ENCODE measurements around the gene DCLK1.
A peak's percentile ranks its signal among the peaks of the same experiment; 100 is the strongest.

DCLK1 gene

DNA sequence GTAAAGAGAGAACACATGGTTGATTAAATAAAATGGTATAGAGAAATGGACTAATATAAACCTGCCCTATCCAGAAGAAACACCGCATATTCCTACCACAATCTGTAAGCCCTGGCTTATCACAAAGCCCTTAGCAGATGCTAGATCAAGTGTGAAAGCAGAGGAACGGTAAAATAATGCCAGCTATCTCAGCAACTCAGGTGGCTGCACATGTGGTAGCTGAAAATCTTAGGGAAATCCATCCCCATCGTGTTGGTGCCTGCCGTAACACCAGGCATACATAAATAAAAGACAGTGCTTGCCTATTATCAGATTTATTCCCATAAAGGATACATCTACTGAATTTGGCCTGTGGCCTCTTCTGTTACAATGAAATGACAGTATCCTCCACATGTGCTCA is 350.6 kb downstream of the DCLK1 start:
- DNase-seq: no peak

DNA sequence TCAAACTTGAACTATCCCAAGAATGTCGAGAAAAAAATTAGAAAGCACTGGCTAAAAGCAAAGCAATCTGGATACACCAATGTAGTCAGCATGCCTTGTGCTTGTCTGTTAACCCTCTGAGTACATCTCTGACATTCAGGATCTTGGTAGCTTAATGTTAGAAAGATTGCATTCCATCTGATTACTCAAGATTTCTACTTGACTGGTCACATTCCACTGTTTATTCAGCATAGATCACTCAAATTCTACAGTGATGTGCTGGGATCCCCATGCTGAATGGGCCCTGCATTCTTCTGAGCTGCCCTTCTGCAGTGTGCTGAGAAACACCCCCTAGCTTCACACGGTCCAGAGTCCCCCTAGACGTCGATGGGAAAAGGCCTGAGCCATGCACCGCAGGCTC is 359.3 kb downstream of the DCLK1 start:
- DNase-seq: peak; percentile 98

DNA sequence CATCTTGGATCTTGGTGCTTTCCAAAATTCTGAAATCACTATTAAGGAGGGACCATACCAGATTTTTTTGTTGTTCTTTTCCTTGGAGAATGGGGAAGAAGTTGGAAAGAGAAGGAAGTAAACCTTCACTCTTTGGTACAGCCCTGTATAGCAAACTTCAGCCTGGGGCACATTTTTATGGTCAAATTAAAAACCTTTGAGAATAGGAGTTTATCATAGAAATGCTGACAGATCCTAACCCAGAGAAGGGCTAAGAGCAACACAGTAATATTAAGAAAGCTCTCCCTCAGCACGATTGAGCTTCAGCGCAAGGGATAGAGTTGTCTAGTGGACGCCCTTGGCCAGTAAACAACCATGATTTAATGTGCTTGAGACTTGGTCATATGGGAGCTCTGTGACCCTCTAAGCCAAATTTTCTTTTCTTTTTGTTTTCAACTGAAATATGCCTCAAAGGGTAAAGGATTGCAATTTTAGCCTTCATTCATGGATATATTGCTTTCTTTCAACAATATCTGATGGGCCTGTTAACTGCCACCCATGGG is 360.4 kb downstream of the DCLK1 start:
- no peak for DNase-seq

DNA sequence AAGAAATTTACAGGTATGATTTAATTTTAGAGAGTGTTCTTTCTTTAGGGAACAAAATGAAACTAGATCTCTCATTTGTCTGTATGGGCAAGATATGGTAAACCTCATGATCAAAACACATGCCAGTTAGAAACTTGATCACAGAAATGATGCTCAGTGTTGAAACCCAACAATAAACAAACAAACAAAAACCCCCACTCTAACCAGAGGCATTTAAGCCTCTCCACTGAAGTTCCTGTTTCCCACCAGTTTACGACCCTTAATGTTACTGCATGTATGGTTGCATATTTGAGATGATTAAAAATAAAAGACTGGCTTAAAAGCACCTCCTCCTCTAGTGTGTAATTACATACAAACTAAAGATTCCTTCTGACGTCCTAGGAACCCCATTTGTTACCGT is 361.4 kb downstream of the DCLK1 start:
- no peak for DNase-seq

DNA sequence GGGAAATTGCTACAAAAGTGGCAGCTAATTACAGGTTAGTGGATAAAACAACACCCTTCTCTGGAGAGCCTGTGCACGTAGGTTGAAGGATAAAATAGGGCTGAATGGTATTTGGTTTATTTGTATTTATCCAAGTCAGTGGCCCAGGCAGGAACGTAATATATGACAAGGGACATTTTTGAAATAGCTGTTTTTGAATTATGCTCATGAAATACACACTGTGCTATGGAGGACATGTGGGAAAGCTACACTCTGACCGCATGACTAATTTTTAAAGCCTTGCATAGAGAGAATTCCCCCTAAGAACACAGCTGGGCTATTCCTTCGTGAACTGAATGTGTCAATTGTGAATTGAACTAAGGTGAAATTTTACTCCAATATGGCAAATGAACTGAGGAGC is 362.6 kb downstream of the DCLK1 start:
- peak; percentile 86 for DNase-seq

DNA sequence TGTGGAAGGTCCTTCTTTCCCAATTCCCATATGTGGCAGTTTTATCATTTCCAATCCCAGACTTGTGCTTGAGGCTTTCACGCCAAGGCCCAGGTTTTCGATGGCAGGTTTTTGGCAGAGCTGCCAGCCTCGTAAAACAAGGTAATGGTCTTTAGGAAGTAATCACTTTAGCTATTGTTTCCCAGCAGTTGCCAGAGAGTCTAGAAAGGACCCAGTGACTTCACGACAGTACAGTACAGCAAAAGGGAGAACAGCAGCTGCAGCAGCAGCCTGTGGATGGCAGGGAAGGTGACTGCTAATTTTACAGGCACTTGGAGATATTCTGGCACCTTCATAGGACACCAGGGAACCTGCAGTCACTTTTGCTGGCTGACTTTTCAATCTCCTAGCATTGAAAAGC is 363.1 kb downstream of the DCLK1 start:
- DNase-seq: no peak

DNA sequence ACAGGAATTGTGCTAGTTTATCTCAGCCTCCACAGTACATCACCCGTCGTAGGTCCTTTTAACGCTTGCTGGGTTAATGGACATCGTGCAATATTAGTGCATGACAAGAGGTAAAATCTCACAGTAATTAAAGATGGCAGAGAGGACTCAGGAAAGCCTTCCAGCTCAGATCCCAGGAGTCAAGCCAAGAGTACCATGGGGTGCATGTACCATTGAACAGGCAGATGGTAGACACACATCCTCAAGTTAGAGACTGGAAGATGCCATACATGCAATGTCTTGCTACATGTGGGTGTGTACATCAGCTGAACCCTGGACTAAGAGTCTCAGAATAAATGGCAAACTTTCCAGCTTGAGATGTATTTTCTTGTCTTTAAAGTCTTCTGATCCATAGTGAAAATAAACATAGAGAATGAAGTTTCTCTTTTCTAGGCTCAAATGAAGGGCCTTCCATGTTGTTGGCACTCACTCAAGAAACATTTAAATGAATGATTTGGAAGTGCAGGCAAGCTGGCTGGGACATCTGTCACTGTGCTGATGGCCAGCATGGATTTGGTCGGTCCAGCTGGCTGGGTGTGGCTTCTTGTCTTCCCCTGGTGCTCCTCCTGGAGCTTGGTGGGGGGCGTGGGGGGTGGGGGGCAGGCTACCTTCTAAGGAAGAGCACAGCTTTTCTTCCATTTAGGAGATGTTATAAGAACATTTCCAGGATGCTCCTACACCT is 363.8 kb downstream of the DCLK1 start:
- no peak for DNase-seq

DNA sequence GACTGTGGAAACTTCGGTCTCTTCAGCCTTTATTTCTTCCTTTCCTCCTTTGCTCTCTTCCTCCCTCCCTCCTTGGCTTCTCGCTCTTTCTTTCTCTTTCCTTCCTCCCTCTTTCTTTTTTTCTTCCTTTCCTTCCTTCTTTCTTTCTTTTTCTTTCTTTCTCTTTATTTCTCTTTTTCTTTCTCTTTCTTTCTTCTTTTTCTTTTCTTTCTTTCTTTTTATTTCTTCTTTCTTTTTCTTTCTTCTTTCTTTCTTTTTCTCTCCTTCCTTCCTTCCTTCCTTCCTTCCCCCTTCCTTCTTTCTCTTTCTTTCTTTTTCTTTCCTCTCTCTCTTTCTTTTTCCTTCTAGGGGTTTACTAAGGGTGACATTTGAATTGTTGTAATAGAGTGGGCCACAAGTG is 364.5 kb downstream of the DCLK1 start:
- no peak for DNase-seq

DNA sequence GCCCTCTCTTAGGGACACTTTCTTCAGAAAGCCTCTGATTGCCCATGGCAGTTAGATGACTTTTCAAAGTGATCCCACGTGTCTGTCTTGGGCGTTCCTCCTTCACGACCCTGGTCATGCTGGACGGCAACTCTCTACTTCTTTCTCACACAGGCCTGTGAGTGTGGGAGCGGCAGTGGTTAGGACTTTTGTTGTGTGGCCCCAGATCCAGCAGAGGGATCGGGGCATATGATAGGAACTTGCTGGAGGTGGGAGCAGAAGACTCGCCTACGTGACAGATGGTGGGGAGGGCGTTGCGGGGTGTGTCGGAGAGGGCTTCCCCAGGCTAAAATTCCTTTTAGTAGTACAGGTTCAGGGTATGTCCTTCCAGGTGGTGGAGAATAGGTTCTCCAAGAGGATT is 365.2 kb downstream of the DCLK1 start:
- DNase-seq: no peak

DNA sequence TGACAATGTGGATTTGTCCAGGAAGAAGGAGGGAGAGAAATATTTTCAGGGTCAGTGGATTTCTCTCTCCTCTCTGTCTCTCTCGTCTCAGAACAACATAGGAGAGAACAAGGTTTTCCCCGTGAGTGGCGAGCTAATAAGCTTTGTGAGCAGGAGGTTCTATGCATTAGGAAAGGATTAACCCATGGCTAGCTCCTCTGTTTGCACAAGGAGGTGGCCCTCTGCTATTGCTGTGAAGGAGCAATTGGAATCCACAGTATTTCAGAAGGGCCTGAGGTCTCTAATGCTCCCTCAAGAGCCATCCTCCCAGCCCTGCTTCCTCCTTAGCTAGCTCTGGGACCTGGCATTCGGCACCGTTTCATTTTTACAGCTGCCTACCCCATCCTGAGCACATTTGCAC is 365.8 kb downstream of the DCLK1 start:
- DNase-seq: no peak

DNA sequence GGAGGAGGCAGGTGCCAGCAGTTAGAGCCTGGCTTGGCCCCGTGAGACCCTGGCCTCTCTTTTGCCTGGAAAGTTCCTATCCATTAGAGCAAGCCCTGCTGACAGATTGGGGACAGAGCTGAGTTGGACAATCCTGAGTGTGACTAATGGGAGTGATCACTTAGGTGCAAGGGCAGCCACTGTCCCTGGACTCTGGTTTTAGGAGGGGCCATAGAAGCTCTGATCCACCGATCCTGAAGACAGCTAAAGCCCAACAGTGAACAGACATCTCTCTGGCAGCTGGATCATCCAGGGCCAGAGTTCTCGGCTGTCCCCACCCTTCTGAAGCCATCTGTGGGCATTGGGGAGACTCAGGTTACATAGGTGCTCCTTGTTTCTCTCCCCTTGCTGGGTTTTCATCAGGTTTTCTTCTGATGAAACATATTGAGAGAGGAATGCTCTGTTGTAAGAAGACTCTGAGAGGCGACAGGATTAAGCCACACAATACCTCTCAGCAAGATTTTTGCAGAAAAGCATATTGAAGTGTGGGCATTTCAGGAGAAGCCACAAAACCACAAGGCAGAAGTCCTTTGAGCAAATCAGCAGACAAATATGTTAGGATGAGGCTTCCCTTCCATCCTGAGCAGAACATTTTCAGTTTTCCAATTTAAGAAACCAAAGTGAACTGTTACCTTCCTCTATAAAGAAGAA is 366.7 kb downstream of the DCLK1 start:
- DNase-seq: peak; percentile 89

DNA sequence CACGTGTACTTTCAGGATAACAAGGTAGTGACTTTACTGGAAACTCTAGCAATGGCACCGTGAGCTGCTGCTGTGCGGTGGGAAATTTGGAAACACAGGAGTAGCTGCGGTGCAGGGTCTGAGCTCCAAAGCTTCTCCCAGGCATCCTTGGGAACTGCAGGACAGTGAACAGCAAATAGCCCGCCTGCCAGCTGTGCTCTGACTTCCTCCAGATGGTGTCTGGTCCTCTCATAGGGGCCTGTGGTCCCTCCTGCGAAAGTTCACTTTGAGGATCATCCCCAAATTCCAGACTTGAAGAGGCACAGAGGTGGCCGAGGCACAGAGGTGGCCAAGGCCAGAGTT is 367.4 kb downstream of the DCLK1 start:
- no peak for DNase-seq

DNA sequence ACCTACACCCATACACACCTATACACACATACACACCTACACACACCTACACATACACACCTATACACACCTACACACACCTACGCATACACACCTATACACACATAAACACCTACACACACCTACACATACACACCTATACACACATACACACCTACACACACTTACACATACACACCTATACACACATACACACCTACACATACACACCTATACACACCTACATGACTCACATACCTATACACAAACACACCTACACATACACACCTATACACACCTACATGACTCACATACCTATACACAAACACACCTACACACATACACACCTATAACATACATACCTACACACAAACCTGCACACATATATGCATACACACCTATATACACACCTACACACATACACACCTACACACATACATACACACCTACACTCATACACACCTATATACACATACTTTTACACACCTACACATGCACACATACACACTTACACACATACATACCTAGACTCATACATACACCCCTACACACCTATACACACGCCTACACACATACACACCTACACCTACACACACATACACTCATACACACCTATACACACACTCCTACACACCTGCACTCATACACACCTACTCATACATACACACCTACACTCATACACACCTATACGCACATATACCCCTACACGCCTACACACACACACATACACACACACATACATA is 368.0 kb downstream of the DCLK1 start:
- DNase-seq: no peak

DNA sequence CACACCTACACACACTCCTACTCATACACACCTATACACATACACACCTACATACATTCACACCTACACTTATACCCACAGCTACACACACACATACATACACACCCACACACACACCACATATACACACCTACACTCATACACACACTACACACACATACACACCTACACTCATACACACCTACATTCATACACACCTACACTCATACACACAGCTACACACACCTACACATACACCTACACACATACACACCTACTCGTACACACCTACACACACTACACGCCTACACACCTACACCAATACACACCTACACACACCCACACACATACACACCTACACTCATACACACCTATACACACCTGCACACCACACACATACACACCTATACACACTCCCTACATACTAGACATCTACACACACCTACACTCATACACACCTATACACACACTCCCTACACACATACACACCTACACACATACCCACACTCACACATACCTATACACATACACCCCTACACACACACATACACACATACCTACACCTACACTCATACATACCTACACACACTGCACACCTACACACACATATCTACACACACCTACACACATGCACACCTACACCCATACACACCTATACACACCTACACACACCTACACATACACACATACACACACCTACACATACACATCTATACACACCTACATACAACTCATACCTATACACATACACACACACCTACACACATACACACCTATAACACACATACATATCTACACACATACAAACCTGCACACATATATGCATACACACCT is 369.5 kb downstream of the DCLK1 start:
- DNase-seq: no peak

DNA sequence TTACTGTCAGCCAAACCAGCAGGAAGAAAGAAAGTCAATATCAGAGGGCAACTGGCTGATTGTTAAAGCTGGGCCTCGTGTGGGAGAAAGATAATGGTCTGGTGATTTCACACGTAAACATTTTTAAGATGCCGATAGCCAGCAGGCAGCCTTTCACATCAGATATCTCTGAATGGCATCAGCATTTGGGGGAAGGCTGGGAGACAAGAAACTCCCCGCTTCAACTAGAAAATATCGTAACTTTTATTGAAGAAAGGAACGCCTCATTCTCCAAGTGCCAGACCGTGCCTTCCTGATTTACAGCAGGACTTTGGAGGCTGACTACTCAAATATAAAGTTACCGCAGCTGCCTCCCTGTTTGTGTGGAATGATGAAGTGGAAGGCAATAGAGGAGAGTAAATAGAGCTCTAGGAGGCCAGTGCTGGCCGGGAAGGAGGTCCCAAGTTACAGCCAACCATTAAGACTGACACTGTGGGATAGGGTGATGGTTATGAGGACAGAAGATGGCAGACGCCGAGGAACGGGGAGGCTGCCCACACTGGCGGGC is 370.4 kb downstream of the DCLK1 start:
- no peak for DNase-seq

DNA sequence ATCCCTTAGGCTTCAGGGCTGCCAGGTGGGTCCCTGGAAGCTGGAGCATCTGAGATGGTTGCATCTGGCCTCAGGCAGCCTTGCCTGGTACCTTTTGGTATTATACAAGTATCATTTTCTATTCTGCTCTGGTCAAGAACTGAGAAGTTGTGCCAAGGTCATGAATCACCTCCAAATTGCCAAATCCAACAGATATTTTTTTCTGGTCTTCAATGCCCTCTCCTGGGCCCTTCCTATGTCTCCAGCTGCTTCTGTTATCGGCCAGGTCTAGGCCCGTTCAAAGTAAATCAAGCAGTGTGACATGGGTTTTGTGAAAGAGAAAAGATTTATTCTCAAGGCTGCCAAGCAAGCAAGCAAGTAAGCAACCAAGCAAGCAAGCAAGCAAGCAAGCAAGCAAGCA is 383.6 kb downstream of the DCLK1 start:
- DNase-seq: no peak

DNA sequence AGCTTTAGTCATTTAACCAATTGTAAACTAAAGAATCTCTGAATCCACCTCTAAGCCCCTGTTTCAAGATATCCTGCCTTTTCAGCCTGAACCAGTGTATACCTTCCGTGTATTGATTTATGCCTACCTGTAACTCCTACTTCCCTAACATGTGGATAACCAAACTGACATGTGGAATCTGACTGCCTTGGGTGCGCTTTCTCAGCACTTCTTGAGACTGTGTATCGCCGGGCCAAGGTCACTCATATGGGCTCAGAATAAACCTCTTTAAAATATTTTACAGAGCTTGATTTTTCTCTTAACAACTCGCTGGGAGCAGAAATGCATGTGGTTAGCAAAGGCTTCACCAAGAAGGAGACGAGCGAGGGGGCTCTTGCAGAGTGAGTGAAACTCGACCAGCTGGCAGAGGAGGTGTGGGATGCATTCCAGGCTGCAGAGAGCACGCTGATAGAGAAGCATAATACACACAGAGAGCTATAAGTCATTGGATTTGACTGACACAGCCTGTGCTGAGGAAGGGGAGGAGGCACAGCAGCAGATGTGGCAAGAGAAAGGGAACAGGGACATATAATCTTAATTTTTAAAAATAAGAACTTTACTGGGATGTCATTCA is 386.5 kb downstream of the DCLK1 start:
- peak; percentile 37 for DNase-seq

DNA sequence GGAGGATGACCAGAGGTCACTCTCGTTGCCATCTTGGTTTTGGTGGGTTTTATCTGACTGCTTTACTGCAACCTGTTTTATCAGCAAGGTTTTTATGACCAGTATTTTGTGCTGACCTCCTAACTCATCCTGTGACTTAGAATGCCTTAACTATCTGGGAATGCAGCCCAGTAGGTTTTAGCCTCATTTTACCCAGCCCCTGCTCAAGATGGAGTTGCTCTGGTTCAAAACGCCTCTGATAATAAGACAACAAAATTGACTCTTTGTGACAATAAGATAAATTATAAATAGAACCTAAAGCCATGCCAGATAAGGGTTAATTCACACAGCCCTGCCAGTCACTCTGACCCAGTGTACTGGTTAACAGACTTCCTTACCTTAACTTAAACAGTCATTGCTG is 387.0 kb downstream of the DCLK1 start:
- DNase-seq: no peak

DNA sequence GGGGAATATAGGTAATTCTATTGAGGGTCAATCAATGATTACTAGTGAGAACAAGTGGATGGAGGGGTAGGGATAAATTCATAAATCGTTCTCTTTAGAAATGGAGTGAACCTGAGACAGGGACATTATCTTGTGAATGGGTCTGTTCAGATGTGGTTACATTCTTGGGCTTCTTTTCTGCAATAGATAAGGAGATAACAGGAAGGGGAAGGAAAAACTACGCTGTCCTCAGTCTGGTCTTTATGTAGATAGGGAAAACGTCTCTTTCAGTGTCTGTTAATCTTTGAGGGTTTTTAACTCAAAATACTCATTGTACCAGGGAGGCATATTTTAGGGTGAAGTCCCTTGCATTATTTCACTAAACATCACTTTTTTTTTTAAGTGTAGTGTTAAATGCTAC is 388.0 kb downstream of the DCLK1 start:
- no peak for DNase-seq

DNA sequence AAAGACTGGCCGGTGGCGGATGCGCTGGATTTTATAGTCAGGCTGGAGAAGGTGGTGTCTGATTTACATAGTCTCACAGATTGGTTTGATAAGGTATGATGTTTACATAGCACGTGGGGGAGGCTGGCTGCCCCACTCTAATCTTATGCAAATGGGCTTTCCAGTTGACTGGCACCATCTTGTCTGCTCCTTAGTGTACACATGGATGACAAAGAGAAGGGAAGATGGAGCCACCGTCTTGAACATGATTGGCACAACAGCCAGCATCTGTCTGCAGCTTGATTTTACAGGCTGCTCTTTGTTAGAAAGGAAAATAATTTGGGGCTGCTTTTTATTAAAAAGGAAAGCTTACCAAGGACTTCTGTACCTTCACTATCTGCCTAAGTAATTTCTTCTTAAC is 389.5 kb downstream of the DCLK1 start:
- DNase-seq: no peak

DNA sequence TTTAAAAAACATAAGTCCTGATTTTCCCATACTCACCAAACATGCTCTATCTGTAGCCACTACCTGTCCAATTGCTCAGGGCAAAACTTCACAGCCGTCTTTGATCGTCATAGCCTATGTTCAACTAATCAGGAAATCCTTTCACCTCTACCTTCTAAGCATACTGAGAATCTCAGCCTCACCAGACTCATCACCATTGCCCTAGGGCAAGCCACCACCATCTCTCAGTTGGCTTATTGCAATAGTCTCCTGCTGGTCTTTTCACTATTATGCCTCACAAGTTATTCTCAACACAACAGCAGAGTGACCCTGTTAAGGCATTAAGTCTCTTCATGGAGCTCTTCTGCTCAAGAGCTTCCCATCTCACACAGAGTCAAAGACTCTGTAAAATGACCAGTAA is 394.3 kb downstream of the DCLK1 start:
- DNase-seq: no peak

DNA sequence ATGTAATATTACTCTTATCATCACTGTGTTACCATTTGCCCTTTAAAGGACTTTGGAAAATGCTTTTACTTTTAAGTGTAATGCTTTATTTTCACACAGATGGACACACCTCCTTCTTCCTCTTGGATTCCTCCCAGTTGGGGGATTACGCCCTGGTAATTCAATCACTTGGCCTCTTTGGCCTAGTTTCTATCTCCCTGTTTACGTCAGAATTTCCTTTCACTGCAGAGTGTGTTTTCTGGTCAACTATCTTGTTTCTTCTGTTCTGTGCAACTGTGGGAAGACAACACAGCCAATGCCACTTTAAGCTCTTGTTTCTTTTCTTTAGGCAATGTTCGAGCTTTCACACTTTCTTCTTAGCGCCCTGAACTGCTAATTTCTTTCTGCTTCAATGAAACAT is 397.4 kb downstream of the DCLK1 start:
- no peak for DNase-seq

Measured in fibroblast of skin of right biceps (primary cell).